T-cell (primary cell): ENCODE results near the gene SART3. TPM values are rescaled to one million over a fixed set of nuclear protein-coding genes. Genes with fewer than 3 reads are reported as not detected.
A peak's percentile ranks its signal among the peaks of the same experiment; 100 is the strongest.

ENCODE experiments used
- ATAC-seq, 4 experiments: fragments of 200-7000 bp in 3 of 4; fragments of 150-1000 bp in 1 of 4; cut with Tn5 transposase; replicated peaks in 1 of 4; 1 replicate in 3 of 4; 2 replicates in 1 of 4; pipeline ENCODE4 v1.10.0; 2021; ENCODE audit warnings: moderate library complexity in 3 of 4, mild to moderate bottlenecking in 2 of 4, moderate number of reproducible peaks in 1 of 4
- CTCF ChIA-PET, 2 donors: fragments of 300-600 bp; sonication (Branson Sonifier 250); formaldehyde crosslinking; loops; one replicate each; lab custom pipeline; 2022; ENCODE audit warnings: antibody characterized with exemption in 2 of 2; lab: Charles Lee
- POLR2A ChIA-PET, 2 donors: fragments of 300-600 bp; sonication (Branson Sonifier 250); formaldehyde crosslinking; loops; one replicate each; lab custom pipeline; 2022; ENCODE audit warnings: antibody characterized with exemption in 2 of 2; lab: Charles Lee
- DNase-seq, 35 experiments: peaks; one replicate each; pipeline versions ENCODE4 v3.0.0 to v3.0.0-alpha.2; 2013 to 2023
- H3K27ac ChIP-seq: one replicate; pipeline ENCODE4 v1.5.1; 2013; ENCODE audit warnings: low read length
- H3K27me3 ChIP-seq, 2 experiments: replicated peaks in 1 of 2; 1 replicate in 1 of 2; 2 replicates in 1 of 2; pipeline versions ENCODE4 v1.6.1 to v1.7.0; 2013; ENCODE audit warnings: low read length in 1 of 2, mixed read lengths in 1 of 2; ENCODE audit not compliant: control insufficient read depth in 2 of 2, insufficient read depth in 2 of 2; ENCODE audit errors: extremely low read depth in 1 of 2
- H3K36me3 ChIP-seq, 2 donors: 1 replicate in 1 of 2; 2 replicates in 1 of 2; pipeline versions ENCODE4 v1.6.1 to v1.7.0; 2013; ENCODE audit warnings: low read length in 1 of 2; ENCODE audit not compliant: control insufficient read depth in 2 of 2, insufficient read depth in 1 of 2; ENCODE audit errors: extremely low read depth in 1 of 2
- H3K4me1 ChIP-seq, 2 experiments: 1 replicate in 1 of 2; 2 replicates in 1 of 2; pipeline versions ENCODE4 v1.6.1 to v1.7.0; 2013; ENCODE audit warnings: low read length in 2 of 2, mixed read lengths in 1 of 2; ENCODE audit not compliant: insufficient read depth in 2 of 2, control insufficient read depth in 1 of 2; ENCODE audit errors: extremely low read depth in 1 of 2
- H3K4me3 ChIP-seq, 2 donors: 1 replicate in 1 of 2; 2 replicates in 1 of 2; pipeline versions ENCODE4 v1.5.1 to v1.7.0; 2013; ENCODE audit warnings: mild to moderate bottlenecking in 2 of 2, low read length in 1 of 2, moderate library complexity in 1 of 2; ENCODE audit not compliant: control insufficient read depth in 1 of 2; ENCODE audit errors: extremely low read depth in 1 of 2
- H3K9me3 ChIP-seq: 2 replicates; pipeline ENCODE4 v1.7.0; 2013
- H3K27ac Mint-ChIP-seq, 2 donors: one replicate each; pipeline ENCODE4 v1.8.0; 2020 to 2021; ENCODE audit warnings: mild to moderate bottlenecking in 2 of 2, mixed read lengths in 2 of 2
- H3K27me3 Mint-ChIP-seq, 2 donors: one replicate each; pipeline ENCODE4 v1.8.0; 2021 to 2022; ENCODE audit warnings: mixed read lengths in 2 of 2
- H3K36me3 Mint-ChIP-seq: one replicate; pipeline ENCODE4 v1.8.0; 2021; ENCODE audit warnings: mixed read lengths
- H3K4me1 Mint-ChIP-seq, 3 donors: one replicate each; pipeline ENCODE4 v1.8.0; 2020 to 2022; ENCODE audit warnings: mixed read lengths in 3 of 3, mild to moderate bottlenecking in 1 of 3
- H3K4me3 Mint-ChIP-seq, 3 donors: one replicate each; pipeline ENCODE4 v1.8.0; 2020 to 2022; ENCODE audit warnings: mild to moderate bottlenecking in 3 of 3, mixed read lengths in 3 of 3, moderate library complexity in 3 of 3
- H3K9me3 Mint-ChIP-seq, 3 donors: one replicate each; pipeline ENCODE4 v1.8.0; 2020 to 2022; ENCODE audit warnings: mixed read lengths in 3 of 3
- WGBS: methylation state at CpG from one replicate; pipeline ENCODE4 v1.1.5; 2013; ENCODE audit warnings: missing lambda C conversion rate; ENCODE audit not compliant: insufficient coverage; 5-methylcytosine and 5-hydroxymethylcytosine counted together
- total RNA-seq, 35 experiments: library from RNA in 6 of 35; stranded (reverse) in 6 of 35; fragments of 120-200 nt in 1 of 35; gene quantifications; one replicate each; pipeline versions ENCODE4 v1.2.1 to v1.2.4 and lab custom pipeline; 2013 to 2026

Gene SART3
- total RNA-seq, 5 donors from 2014 or later (not counting 1 experiment from before 2014, with no cell fraction given): 76.3 to 107 (median 84.9) TPM

DNA sequence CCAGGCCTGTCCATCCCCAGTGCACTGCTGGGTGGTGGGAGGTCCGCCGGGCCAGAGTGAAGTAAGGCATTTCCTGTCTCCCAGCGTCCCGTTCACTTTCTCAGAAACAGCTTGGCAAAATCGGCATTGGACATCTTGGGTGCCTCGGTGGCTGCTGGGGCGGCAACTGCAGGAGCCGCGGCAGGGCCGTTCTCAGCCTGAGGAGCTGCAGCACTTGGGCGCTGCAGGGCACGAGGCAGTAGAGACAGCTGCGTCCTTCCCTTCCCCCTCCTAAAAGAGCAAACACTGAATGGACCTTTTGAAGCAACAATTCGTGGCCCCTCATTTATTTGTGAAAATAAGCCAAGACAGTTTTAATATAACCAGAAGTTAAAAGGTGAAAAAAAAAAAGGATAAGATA, 37.6 kb downstream of the SART3 start:
- H3K36me3 Mint-ChIP-seq: peaks cover 68% of the 10 kb centered on the region
- Histone ChIP-seq H3K27me3 (no peaks in the 10 kb centered on the region), H3K36me3 (peaks cover 34 to 96% of the 10 kb centered on the region in 2 donors), H3K4me1 (no peaks in the 10 kb centered on the region), H3K4me3 (no peak overlapping the region), H3K27ac (no peak overlapping the region), H3K9me3 (no peaks in the 10 kb centered on the region)
- no peaks in the 10 kb centered on the region for H3K9me3 Mint-ChIP-seq
- H3K27ac Mint-ChIP-seq: no peak overlapping the region
- ChIA-PET POLR2A (no interaction called here), CTCF (interaction anchor here (0.6 to 0.7 kb wide), 2 partner anchors 35 to 43 kb away, joined by 3 to 5 read pairs; no protein-coding TSS in a partner anchor)
- H3K4me1 Mint-ChIP-seq: peaks cover 2 to 5% (median 5%) of the 10 kb centered on the region in 3 donors
- DNase-seq: no peak
- H3K27me3 Mint-ChIP-seq: no peaks in the 10 kb centered on the region
- H3K4me3 Mint-ChIP-seq: no peak overlapping the region
- no peak for ATAC-seq
- WGBS: 96% methylated on average over 10 of the region's 14 CpGs

DNA sequence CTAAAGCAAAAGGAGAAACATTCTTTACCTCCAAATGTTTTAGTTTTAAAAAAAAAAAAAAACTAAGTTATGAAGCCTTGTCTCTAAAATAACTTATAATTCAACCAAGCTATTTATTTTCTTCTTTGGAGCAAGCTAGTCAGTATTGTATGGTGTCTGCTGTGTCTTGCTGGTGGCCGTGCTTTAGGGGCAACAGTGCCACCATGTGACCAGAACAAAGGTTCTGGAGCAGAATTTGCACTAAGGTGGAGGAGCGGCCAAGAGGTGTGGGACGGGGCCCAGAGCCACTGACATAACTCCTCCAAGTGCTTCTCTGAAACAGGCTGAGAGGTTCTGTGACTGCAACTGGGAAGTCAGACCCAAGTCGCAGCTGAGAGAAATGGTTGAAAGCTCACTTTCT, 41.4 kb downstream of the SART3 start:
- no CpG with 5 or more reads among the region's 4 CpGs for WGBS
- Mint-ChIP-seq H3K36me3 (peaks cover 43% of the 10 kb centered on the region), H3K4me3 (no peak overlapping the region), H3K9me3 (no peaks in the 10 kb centered on the region), H3K4me1 (peaks cover 18 to 28% (median 24%) of the 10 kb centered on the region in 3 donors), H3K27ac (no peak overlapping the region), H3K27me3 (no peaks in the 10 kb centered on the region)
- H3K36me3 ChIP-seq: peaks cover 28 to 72% of the 10 kb centered on the region in 2 donors
- peaks cover 5 to 20% of the 10 kb centered on the region in 2 experiments for H3K4me1 ChIP-seq
- no peak overlapping the region for H3K4me3 ChIP-seq
- H3K27me3 ChIP-seq: no peaks in the 10 kb centered on the region
- no peak for ATAC-seq
- H3K27ac ChIP-seq: no peak overlapping the region
- no peaks in the 10 kb centered on the region for H3K9me3 ChIP-seq
- no peak for DNase-seq
- POLR2A ChIA-PET: no interaction called here
- CTCF ChIA-PET: interaction anchor here in 1 of 2 donors (0.6 to 1.0 kb wide), 6 partner anchors 21 to 583 kb away, joined by 3 to 9 read pairs (median 4); no protein-coding TSS in a partner anchor

DNA sequence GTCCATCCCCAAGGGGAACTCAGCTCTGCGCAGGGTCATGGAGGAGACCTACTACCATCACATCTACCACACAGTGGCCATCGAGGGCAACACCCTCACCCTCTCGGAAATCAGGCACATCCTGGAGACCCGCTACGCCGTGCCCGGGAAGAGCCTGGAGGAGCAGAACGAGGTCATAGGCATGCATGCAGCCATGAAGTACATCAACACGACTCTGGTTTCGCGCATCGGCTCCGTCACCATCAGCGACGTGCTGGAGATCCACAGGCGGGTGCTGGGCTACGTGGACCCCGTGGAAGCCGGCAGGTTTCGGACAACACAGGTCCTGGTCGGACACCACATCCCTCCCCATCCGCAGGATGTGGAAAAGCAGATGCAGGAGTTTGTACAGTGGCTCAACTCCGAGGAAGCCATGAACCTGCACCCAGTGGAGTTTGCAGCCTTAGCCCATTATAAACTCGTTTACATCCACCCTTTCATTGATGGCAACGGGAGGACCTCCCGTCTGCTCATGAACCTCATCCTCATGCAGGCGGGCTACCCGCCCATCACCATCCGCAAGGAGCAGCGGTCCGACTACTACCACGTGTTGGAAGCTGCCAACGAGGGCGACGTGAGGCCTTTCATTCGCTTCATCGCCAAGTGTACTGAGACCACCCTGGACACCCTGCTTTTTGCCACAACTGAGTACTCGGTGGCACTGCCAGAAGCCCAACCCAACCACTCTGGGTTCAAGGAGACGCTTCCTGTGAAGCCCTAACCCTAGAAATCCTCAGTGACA, 42.1 kb downstream of the SART3 start:
- Mint-ChIP-seq H3K36me3 (peaks cover 39% of the 10 kb centered on the region), H3K4me3 (no peak overlapping the region), H3K4me1 (peaks cover 18 to 31% (median 28%) of the 10 kb centered on the region in 3 donors), H3K27ac (no peak overlapping the region), H3K27me3 (no peaks in the 10 kb centered on the region), H3K9me3 (no peaks in the 10 kb centered on the region)
- Histone ChIP-seq H3K9me3 (no peaks in the 10 kb centered on the region), H3K4me3 (no peak overlapping the region), H3K4me1 (peaks cover 5 to 24% of the 10 kb centered on the region in 2 experiments), H3K27me3 (no peaks in the 10 kb centered on the region), H3K27ac (no peak overlapping the region), H3K36me3 (peaks cover 22 to 66% of the 10 kb centered on the region in 2 donors)
- DNase-seq (no peak), ATAC-seq (no peak)
- ChIA-PET POLR2A (no interaction called here), CTCF (interaction anchor here in 1 of 2 donors (0.7 to 1.0 kb wide), 4 partner anchors 21 to 584 kb away, joined by 3 to 9 read pairs (median 5); no protein-coding TSS in a partner anchor)
- 96% methylated on average over 37 of the region's 39 CpGs for WGBS

DNA sequence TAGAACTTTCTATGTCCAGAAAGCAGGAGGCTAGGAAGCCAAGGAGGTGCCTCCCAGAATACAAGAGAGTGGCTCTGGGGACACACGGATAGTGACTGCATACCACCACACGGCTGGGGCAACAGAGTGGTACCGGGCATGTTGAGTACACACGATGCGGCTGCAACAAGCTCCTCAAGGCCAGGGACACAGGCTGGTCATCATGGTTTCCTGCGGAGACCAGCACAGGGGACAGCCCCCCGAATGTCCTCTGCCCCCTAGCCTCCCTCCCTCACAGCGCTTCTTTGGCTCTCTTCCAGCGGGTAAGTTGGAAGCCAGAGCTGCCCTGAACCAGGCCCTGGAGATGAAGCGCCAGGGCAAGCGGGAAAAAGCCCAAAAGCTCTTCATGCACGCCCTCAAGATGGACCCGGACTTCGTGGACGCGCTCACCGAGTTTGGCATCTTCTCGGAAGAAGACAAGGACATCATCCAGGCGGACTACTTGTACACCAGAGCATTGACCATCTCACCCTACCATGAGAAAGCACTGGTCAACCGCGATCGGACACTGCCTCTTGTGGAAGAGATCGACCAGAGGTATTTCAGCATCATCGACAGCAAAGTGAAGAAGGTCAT, 42.8 kb downstream of the SART3 start:
- Mint-ChIP-seq H3K27me3 (no peaks in the 10 kb centered on the region), H3K36me3 (peaks cover 33% of the 10 kb centered on the region), H3K4me1 (peaks cover 20 to 33% (median 30%) of the 10 kb centered on the region in 3 donors), H3K4me3 (no peak overlapping the region), H3K27ac (no peak overlapping the region), H3K9me3 (no peaks in the 10 kb centered on the region)
- WGBS: 98% methylated on average over 20 of the region's 24 CpGs
- no peak for ATAC-seq
- H3K36me3 ChIP-seq: peaks cover 19 to 59% of the 10 kb centered on the region in 2 donors
- no peaks in the 10 kb centered on the region for H3K9me3 ChIP-seq
- ChIA-PET CTCF (no interaction called here), POLR2A (no interaction called here)
- H3K4me1 ChIP-seq: peaks cover 5 to 24% of the 10 kb centered on the region in 2 experiments
- no peak overlapping the region for H3K4me3 ChIP-seq
- no peak overlapping the region for H3K27ac ChIP-seq
- no peak for DNase-seq
- no peaks in the 10 kb centered on the region for H3K27me3 ChIP-seq

DNA sequence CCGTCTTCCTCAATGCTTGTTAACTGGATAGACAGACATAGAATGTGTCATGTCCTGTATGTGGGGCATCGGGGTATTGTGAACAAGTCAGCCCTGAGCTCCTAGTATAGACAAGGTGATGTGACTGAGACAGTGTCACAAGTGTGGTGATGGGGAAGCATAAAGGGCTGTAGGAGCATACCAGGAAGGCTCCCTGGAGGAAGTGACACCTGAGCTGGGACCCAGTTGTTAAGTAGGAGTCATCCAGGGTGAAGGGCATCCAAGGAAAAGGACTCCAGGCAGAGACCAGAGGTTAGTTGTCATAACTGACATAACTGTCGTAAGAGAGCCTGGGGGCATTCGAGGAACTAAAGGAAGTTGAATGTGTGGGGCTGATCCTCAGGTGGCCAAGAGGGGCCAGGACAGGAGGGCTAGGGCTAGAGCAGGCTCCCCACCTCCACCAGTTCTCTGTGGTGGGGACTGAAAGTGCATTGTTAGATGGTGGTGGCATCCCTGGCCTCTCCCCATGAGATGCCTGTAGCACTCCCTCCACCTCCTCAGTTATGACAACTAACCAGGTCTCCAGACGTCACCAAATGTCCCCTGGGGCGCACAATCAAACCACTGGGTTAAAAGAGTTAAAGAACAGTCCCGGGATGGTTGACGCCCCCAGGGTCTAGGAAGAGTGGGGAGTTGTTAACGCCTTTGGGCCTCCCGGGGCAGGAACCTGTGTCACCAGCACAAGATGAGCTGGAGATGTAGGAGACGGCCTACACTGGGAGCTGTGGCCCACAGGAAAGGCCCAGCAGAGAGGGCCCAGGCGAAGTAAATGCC, 43.5 kb downstream of the SART3 start:
- Mint-ChIP-seq H3K27me3 (no peaks in the 10 kb centered on the region), H3K9me3 (no peaks in the 10 kb centered on the region), H3K4me3 (peak overlapping the region; percentile 44 to 95 (median 89)), H3K27ac (peak overlapping the region in 1 of 2 donors; percentile 6), H3K4me1 (peaks cover 20 to 33% (median 30%) of the 10 kb centered on the region in 3 donors), H3K36me3 (peaks cover 30% of the 10 kb centered on the region)
- no peak for DNase-seq
- H3K36me3 ChIP-seq: peaks cover 14 to 52% of the 10 kb centered on the region in 2 donors
- H3K4me1 ChIP-seq: peaks cover 5 to 24% of the 10 kb centered on the region in 2 experiments
- H3K27me3 ChIP-seq: no peaks in the 10 kb centered on the region
- no peaks in the 10 kb centered on the region for H3K9me3 ChIP-seq
- no peak overlapping the region for H3K4me3 ChIP-seq
- no peak overlapping the region for H3K27ac ChIP-seq
- ATAC-seq: no peak
- CTCF ChIA-PET: no interaction called here
- WGBS: 95% methylated on average over 9 of the region's 12 CpGs
- POLR2A ChIA-PET: interaction anchor here in 1 of 2 donors (0.6 kb wide), 1 partner anchor 9 kb away, joined by 4 read pairs; no protein-coding TSS in a partner anchor
